GM23338 (cell line): ENCODE data around the gene FAT1. TPM values are rescaled to one million over a fixed set of nuclear protein-coding genes. Genes with fewer than 3 reads are reported as not detected.

Source experiments
- ATAC-seq: fragments of 200-7000 bp; cut with Tn5 transposase; 3 replicates; pipeline ENCODE4 v1.9.1; 2020
- DNase-seq: peaks from one replicate; pipeline ENCODE4 v3.0.0-alpha.2; 2015; ENCODE audit warnings: low spot score
- H2AFZ ChIP-seq: fragments of 200-600 bp; sonication (generic); 2 replicates; pipeline ENCODE4 v1.8.0; 2016; ENCODE audit warnings: antibody characterized with exemption, mild to moderate bottlenecking, moderate library complexity
- H3F3A ChIP-seq: fragments of 200-600 bp; sonication (generic); replicated peaks from 2 replicates; pipeline ENCODE4 v1.8.0; 2017; ENCODE audit warnings: antibody characterized with exemption, mixed run types, low read depth
- H3K27ac ChIP-seq: fragments of 200-600 bp; sonication (generic); 2 replicates; pipeline ENCODE4 v1.6.1; 2016; ENCODE audit warnings: low read depth
- H3K27me3 ChIP-seq: fragments of 200-600 bp; sonication (generic); 2 replicates; pipeline ENCODE4 v1.8.0; 2016; ENCODE audit warnings: mild to moderate bottlenecking, mixed run types, moderate library complexity; ENCODE audit not compliant: insufficient read depth
- H3K36me3 ChIP-seq: fragments of 200-600 bp; sonication (generic); 2 replicates; pipeline ENCODE4 v1.8.0; 2016; ENCODE audit warnings: mild to moderate bottlenecking; ENCODE audit not compliant: insufficient read depth
- H3K4me1 ChIP-seq: fragments of 200-600 bp; sonication (generic); 2 replicates; pipeline ENCODE4 v1.8.0; 2016; ENCODE audit warnings: mild to moderate bottlenecking, moderate library complexity; ENCODE audit not compliant: insufficient read depth
- H3K4me2 ChIP-seq: fragments of 200-600 bp; sonication (generic); 2 replicates; pipeline ENCODE4 v1.7.1; 2017; ENCODE audit warnings: mixed run types
- H3K4me3 ChIP-seq: fragments of 200-600 bp; sonication (generic); 2 replicates; pipeline ENCODE4 v1.6.1; 2016; ENCODE audit warnings: mixed run types
- H3K79me2 ChIP-seq: fragments of 200-600 bp; sonication (generic); replicated peaks from 2 replicates; pipeline ENCODE4 v1.8.0; 2017; ENCODE audit warnings: mild to moderate bottlenecking; ENCODE audit not compliant: insufficient read depth
- H3K9me2 ChIP-seq: fragments of 200-600 bp; sonication (generic); 2 replicates; pipeline ENCODE4 v1.8.0; 2017; ENCODE audit not compliant: insufficient read depth
- H4K20me1 ChIP-seq: fragments of 200-600 bp; sonication (generic); replicated peaks from 2 replicates; pipeline ENCODE4 v1.8.0; 2017; ENCODE audit warnings: mild to moderate bottlenecking; ENCODE audit not compliant: insufficient read depth
- H3K27ac Mint-ChIP-seq: 2 replicates; pipeline ENCODE4 v1.8.0; 2020; ENCODE audit warnings: inconsistent platforms, mild to moderate bottlenecking, moderate library complexity, mixed read lengths
- H3K27me3 Mint-ChIP-seq: 3 replicates; pipeline ENCODE4 v1.8.0; 2022; ENCODE audit warnings: low read depth, mild to moderate bottlenecking, moderate library complexity, mixed read lengths, inconsistent platforms; ENCODE audit not compliant: insufficient read depth, poor library complexity
- H3K36me3 Mint-ChIP-seq: 3 replicates; pipeline ENCODE4 v1.8.0; 2021; ENCODE audit warnings: low read depth, mild to moderate bottlenecking, inconsistent platforms, moderate library complexity, mixed read lengths
- H3K4me1 Mint-ChIP-seq: 3 replicates; pipeline ENCODE4 v1.8.0; 2020; ENCODE audit warnings: mild to moderate bottlenecking, inconsistent platforms, mixed read lengths
- H3K4me3 Mint-ChIP-seq: 3 replicates; pipeline ENCODE4 v1.8.0; 2021; ENCODE audit warnings: moderate library complexity, mild to moderate bottlenecking, inconsistent platforms, mixed read lengths
- H3K9me3 Mint-ChIP-seq: 3 replicates; pipeline ENCODE4 v1.8.0; 2020; ENCODE audit warnings: moderate library complexity, mild to moderate bottlenecking, inconsistent platforms, mixed read lengths
- CREB1 ChIP-seq: fragments of 250-450 bp; sonication (Bioruptor Pico); IDR thresholded peaks from 2 replicates; pipeline ENCODE4 v1.5.0; 2020; ENCODE audit warnings: low read depth, mild to moderate bottlenecking, moderate library complexity
- EZH2 ChIP-seq: fragments of 200-600 bp; sonication (generic); IDR thresholded peaks from one replicate; pipeline ENCODE4 v1.8.0; 2017; ENCODE audit warnings: antibody characterized with exemption, mild to moderate bottlenecking, low read depth; ENCODE audit not compliant: unreplicated experiment
- EZH2phosphoT487 ChIP-seq: fragments of 200-600 bp; sonication (generic); IDR thresholded peaks from one replicate; pipeline ENCODE4 v1.8.1; 2018; ENCODE audit warnings: antibody characterized with exemption; ENCODE audit not compliant: unreplicated experiment
- JUNB ChIP-seq: IDR thresholded peaks from one replicate; pipeline ENCODE4 v1.6.1; 2016; ENCODE audit warnings: antibody characterized with exemption; ENCODE audit not compliant: unreplicated experiment
- NANOG ChIP-seq: IDR thresholded peaks from 2 replicates; pipeline ENCODE4 v1.6.1; 2016; ENCODE audit warnings: antibody characterized with exemption, borderline replicate concordance
- POLR2AphosphoS5 ChIP-seq: IDR thresholded peaks from 2 replicates; pipeline ENCODE4 v1.6.1; 2016; ENCODE audit warnings: antibody characterized with exemption, low read depth
- REST ChIP-seq: IDR thresholded peaks from one replicate; pipeline ENCODE4 v1.6.1; 2018; ENCODE audit warnings: antibody characterized with exemption; ENCODE audit not compliant: unreplicated experiment
- STAT1 ChIP-seq: IDR thresholded peaks from one replicate; pipeline ENCODE4 v1.6.1; 2016; ENCODE audit warnings: antibody characterized with exemption; ENCODE audit not compliant: unreplicated experiment
- ZNF331 ChIP-seq: fragments of 250-450 bp; sonication (Bioruptor Pico); IDR thresholded peaks from 2 replicates; pipeline ENCODE4 v1.5.0; 2020; ENCODE audit warnings: low read depth, mild to moderate bottlenecking, moderate library complexity
- ZNF462 ChIP-seq: fragments of 250-450 bp; sonication (Bioruptor Pico); IDR thresholded peaks from 2 replicates; pipeline ENCODE4 v1.5.0; 2020; ENCODE audit warnings: mild to moderate bottlenecking, moderate library complexity
- polyA plus RNA-seq: library from polyadenylated mRNA; unstranded; fragments of >200 nt; fragmentation: Nextera tagmentation; extraction: Ambion mirVana; gene quantifications from 2 replicates; pipeline ENCODE4 v1.2.1, GENCODE V29; 2016
- total RNA-seq: library from RNA; depleted of rRNA; stranded (reverse); fragments of >200 nt; shearing (Covaris generic); gene quantifications from 2 replicates; pipeline ENCODE4 v1.2.3, GENCODE V29; 2014
- TF ChIP-seq, protein P1 (sequence below): IDR thresholded peaks from 2 replicates; pipeline ENCODE4 v1.6.1; 2016; ENCODE audit warnings: antibody characterized with exemption

FAT1 gene
- total and polyA plus RNA-seq, 2 experiments from 2014 or later: 37.6 to 137 TPM

- H3K9me2 ChIP-seq: no peaks in the 10 kb centered on the region
- Mint-ChIP-seq H3K36me3 (peaks cover 18% of the 10 kb centered on the region), H3K9me3 (no peaks in the 10 kb centered on the region; the same call in 2 of the 3 replicates), H3K4me1 (peaks cover 46% of the 10 kb centered on the region), H3K27ac (peak overlapping the region; percentile 38), H3K27me3 (peaks cover 9% of the 10 kb centered on the region), H3K4me3 (no peak overlapping the region)
- TF ChIP-seq POLR2AphosphoS5 (no peak), EZH2 (no peak), REST (no peak), ZNF331 (no peak), EZH2phosphoT487 (no peak), JUNB (no peak), CREB1 (CRISPR knock-in tag) (no peak), NANOG (no peak), STAT1 (no peak)
- TF ChIP-seq, protein P1, sequence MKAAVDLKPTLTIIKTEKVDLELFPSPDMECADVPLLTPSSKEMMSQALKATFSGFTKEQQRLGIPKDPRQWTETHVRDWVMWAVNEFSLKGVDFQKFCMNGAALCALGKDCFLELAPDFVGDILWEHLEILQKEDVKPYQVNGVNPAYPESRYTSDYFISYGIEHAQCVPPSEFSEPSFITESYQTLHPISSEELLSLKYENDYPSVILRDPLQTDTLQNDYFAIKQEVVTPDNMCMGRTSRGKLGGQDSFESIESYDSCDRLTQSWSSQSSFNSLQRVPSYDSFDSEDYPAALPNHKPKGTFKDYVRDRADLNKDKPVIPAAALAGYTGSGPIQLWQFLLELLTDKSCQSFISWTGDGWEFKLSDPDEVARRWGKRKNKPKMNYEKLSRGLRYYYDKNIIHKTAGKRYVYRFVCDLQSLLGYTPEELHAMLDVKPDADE: no peak
- no peaks in the 10 kb centered on the region for H3F3A ChIP-seq
- no peak overlapping the region for H3K4me3 ChIP-seq
- DNase-seq: no peak
- ATAC-seq: peak; percentile 59
- peaks cover 8% of the 10 kb centered on the region for H3K79me2 ChIP-seq
- no peaks in the 10 kb centered on the region for H3K36me3 ChIP-seq
- no peaks in the 10 kb centered on the region for H4K20me1 ChIP-seq
- no peaks in the 10 kb centered on the region for H3K27me3 ChIP-seq
- no peak overlapping the region for H2AFZ ChIP-seq
- H3K4me1 ChIP-seq: peaks cover 12% of the 10 kb centered on the region
- no peak overlapping the region for H3K4me2 ChIP-seq
- H3K27ac ChIP-seq: no peak overlapping the region
Measured at GRCh38 chr4:186642998-186643397, 80.7 kb downstream of the FAT1 start.

DNA sequence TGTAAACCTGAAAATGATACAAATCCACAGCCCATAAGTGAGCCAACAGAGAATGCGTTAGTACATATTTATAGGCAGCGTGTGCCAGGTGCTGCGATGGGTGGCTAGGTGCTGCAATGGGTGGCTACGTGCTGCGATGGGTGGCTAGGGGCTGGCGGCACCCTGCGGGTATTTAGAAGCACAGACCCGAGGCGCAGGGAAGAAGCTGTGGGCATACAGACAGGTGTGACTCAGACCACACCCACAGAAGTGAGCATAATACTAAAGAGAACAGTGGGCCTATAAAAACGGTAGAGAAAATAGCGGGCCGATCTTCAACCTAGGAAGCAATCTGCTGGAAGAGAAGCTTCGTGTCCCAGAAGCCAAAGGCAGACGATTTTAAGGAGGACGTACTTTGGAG lies 81.1 kb downstream of the FAT1 start:
- Mint-ChIP-seq H3K9me3 (no peaks in the 10 kb centered on the region; the same call in 2 of the 3 replicates), H3K4me3 (no peak overlapping the region), H3K36me3 (peaks cover 18% of the 10 kb centered on the region), H3K27ac (peak overlapping the region; percentile 25; the same call in 1 of the 2 replicates), H3K4me1 (peaks cover 43% of the 10 kb centered on the region), H3K27me3 (peaks cover 9% of the 10 kb centered on the region)
- Histone ChIP-seq H3K27me3 (no peaks in the 10 kb centered on the region), H4K20me1 (no peaks in the 10 kb centered on the region), H3K27ac (no peak overlapping the region), H3K36me3 (no peaks in the 10 kb centered on the region), H3K9me2 (no peaks in the 10 kb centered on the region), H3F3A (no peaks in the 10 kb centered on the region), H3K79me2 (peaks cover 8% of the 10 kb centered on the region), H3K4me3 (no peak overlapping the region), H2AFZ (no peak overlapping the region), H3K4me2 (no peak overlapping the region), H3K4me1 (peaks cover 12% of the 10 kb centered on the region)
- DNase-seq (no peak), ATAC-seq (no peak)
- TF ChIP-seq CREB1 (CRISPR knock-in tag) (no peak), EZH2phosphoT487 (no peak), ZNF462 (CRISPR knock-in tag) (no peak), JUNB (no peak), NANOG (no peak)
